ENCODE data around the gene CSMD2. TPM values are rescaled to one million over a fixed set of nuclear protein-coding genes. Genes with fewer than 3 reads are reported as not detected.
"Not testable (repeated sequence)": the region's sequence is repeated elsewhere in the genome, so short reads cannot be mapped to it uniquely, and the experiment has no call there.

The CSMD2 gene
- total RNA-seq, 1 experiment from 2014 or later = 13.2 TPM

GRCh38 chr1:34083974-34084373 is 81.1 kb downstream of the CSMD2 start (continued):
- TF ChIP-seq E2F1 (CRISPR knock-in tag; IDR thresholded peaks at IDR 0.05) = no peak

- POLR2A ChIA-PET = not testable (repeated sequence)
Observed at GRCh38 chr1:34082085-34082670, 82.9 kb downstream of the CSMD2 start.

GRCh38 chr1:34078383-34078782 is 86.6 kb downstream of the CSMD2 start:
- Mint-ChIP-seq H3K36me3 (peaks cover 33% of the 10 kb centered on the region), H3K27me3 (ENCODE audit: low read depth) (no peaks in the 10 kb centered on the region; the same call in 1 of the 2 replicates), H3K4me3 (no peak overlapping the region), H3K4me1 (peaks cover 12% of the 10 kb centered on the region), H3K27ac (no peak overlapping the region), H3K9me3 (peaks cover 38% of the 10 kb centered on the region)
- CTCF ChIA-PET = interaction anchor here (1.0 kb wide), 1 partner anchor 64 kb away, joined by 3 read pairs; no protein-coding TSS in a partner anchor
- no peak for DNase-seq (ENCODE audit: low spot score)
- POLR2A ChIA-PET = no interaction called here
- TF ChIP-seq ZNF425 (CRISPR knock-in tag; conservative IDR thresholded peaks at IDR 0.05) = no peak
- no peak for ATAC-seq

More at GRCh38 chr1:34082085-34082670, 82.9 kb downstream of the CSMD2 start:
- Mint-ChIP-seq H3K9me3 (peaks cover 59% of the 10 kb centered on the region), H3K36me3 (peaks cover 58% of the 10 kb centered on the region)
- H3K4me3 Mint-ChIP-seq; CTCF ChIA-PET; H3K27me3 Mint-ChIP-seq (ENCODE audit: low read depth); ATAC-seq; DNase-seq (ENCODE audit: low spot score); H3K4me1 Mint-ChIP-seq; H3K27ac Mint-ChIP-seq: not testable (repeated sequence)

GRCh38 chr1:34075576-34075975 is 89.5 kb downstream of the CSMD2 start:
- H3K27me3 Mint-ChIP-seq (ENCODE audit: low read depth) = no peaks in the 10 kb centered on the region; the same call in 1 of the 2 replicates
- ATAC-seq (no peak), DNase-seq (ENCODE audit: low spot score) (no peak)
- CTCF ChIA-PET = no interaction called here
- peaks cover 16% of the 10 kb centered on the region for H3K36me3 Mint-ChIP-seq
- POLR2A ChIA-PET = no interaction called here
- no peak overlapping the region for H3K4me3 Mint-ChIP-seq
- H3K9me3 Mint-ChIP-seq = peaks cover 23% of the 10 kb centered on the region
- H3K27ac Mint-ChIP-seq = no peak overlapping the region
- peaks cover 32% of the 10 kb centered on the region for H3K4me1 Mint-ChIP-seq
- TF ChIP-seq IRF2 (CRISPR knock-in tag; IDR thresholded peaks at IDR 0.05; ENCODE audit: borderline replicate concordance, low read depth) = no peak
- TF ChIP-seq SOX15 (CRISPR knock-in tag; IDR thresholded peaks at IDR 0.05) = no peak
- no peak for TF ChIP-seq NFATC4 (CRISPR knock-in tag; IDR thresholded peaks at IDR 0.05)
- TF ChIP-seq NFYB (CRISPR knock-in tag; conservative IDR thresholded peaks at IDR 0.05; ENCODE audit: low read depth) = no peak
- TF ChIP-seq ZNF512 (CRISPR knock-in tag; IDR thresholded peaks at IDR 0.05; ENCODE audit: borderline replicate concordance) = no peak
- no peak for TF ChIP-seq ZNF425 (CRISPR knock-in tag; conservative IDR thresholded peaks at IDR 0.05)
- TF ChIP-seq USF2 (CRISPR knock-in tag; IDR thresholded peaks at IDR 0.05) = no peak
- TF ChIP-seq ZNF263 (CRISPR knock-in tag; IDR thresholded peaks at IDR 0.05; ENCODE audit: low read depth) = no peak
- TF ChIP-seq GTF2I (CRISPR knock-in tag; conservative IDR thresholded peaks at IDR 0.05) = no peak
- no peak for TF ChIP-seq JUN (CRISPR knock-in tag; IDR thresholded peaks at IDR 0.05)
- no peak for TF ChIP-seq ARID4B (CRISPR knock-in tag; IDR thresholded peaks at IDR 0.05; ENCODE audit: borderline replicate concordance)
- TF ChIP-seq NFE2L1 (CRISPR knock-in tag; IDR thresholded peaks at IDR 0.05) = no peak
- no peak for TF ChIP-seq ZNF219 (CRISPR knock-in tag; IDR thresholded peaks at IDR 0.05; ENCODE audit: borderline replicate concordance)
- no peak for TF ChIP-seq RORB (CRISPR knock-in tag; IDR thresholded peaks at IDR 0.05)
- TF ChIP-seq CBFB (CRISPR knock-in tag; IDR thresholded peaks at IDR 0.05; ENCODE audit: low read depth) = no peak

All from WTC11 (cell line).